ENCODE measurements around the gene MN1. TPM values are rescaled to one million over a fixed set of nuclear protein-coding genes. Genes with fewer than 3 reads are reported as not detected.

The MN1 gene
- total and polyA plus RNA-seq, 2 of the 4 experiments (the other 2 are of a cell fraction) = 0.36 to 1.3 TPM

DNA sequence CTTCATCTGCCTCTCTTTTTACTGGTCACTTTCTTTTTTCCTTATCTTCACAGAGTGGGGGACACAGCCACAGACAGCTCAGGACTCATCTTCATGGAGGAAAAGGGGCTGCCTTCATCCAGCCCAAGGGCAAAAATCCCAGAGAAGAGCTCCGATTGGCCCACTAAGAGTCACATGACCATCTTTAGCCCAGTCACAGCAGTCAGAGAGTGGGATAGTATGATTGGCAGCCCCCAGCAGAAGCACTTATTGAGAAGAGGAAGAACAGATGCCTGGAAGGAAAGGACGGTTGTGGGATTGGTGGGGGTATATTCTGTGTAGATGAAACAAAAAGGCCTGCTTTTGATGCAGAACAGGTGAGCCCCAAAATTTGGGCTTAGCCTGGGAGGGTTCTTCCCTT, 77.8 kb downstream of the MN1 start:
- H2BK120ac ChIP-seq (ENCODE audit: low read depth, low read length) = no peak overlapping the region
- in situ Hi-C loops (cut with MboI; ENCODE audit: low sequenced_read_pairs) (no loop called here), intact Hi-C loops (cut with micrococcal nuclease) (no loop called here), dilution Hi-C loops (cut with HindIII; ENCODE audit: low sequenced_read_pairs, unreplicated experiment) (no loop called here)
- no peaks in the 10 kb centered on the region for H3K27me3 ChIP-seq (ENCODE audit: control insufficient read depth, insufficient read depth, low read length)
- H3K9me1 ChIP-seq (ENCODE audit: insufficient read depth, low read length) = peaks cover 19% of the 10 kb centered on the region
- no peak overlapping the region for H2BK5ac ChIP-seq (ENCODE audit: low read depth, low read length, poor library complexity, severe bottlenecking)
- CTCF ChIA-PET = interaction anchor here (1.1 to 1.8 kb wide), 2 partner anchors 10 to 11 kb away, joined by 3 to 7 read pairs; no protein-coding TSS in a partner anchor
- no peak overlapping the region for H3K4ac ChIP-seq (ENCODE audit: low read depth, low read length)
- no peak overlapping the region for H3K9ac ChIP-seq (ENCODE audit: low read depth, low read length)
- no peak overlapping the region for H4K8ac ChIP-seq (ENCODE audit: low read depth in 2 of 2, low read length in 2 of 2)
- H2BK15ac ChIP-seq (ENCODE audit: low read depth, low read length) = no peak overlapping the region
- H3K18ac ChIP-seq (ENCODE audit: low read depth, low read length) = no peak overlapping the region
- H3K56ac ChIP-seq (ENCODE audit: extremely low read depth, insufficient read depth, low read length) = no peak overlapping the region
- no peak overlapping the region for H2BK20ac ChIP-seq (ENCODE audit: low read depth, low read length)
- H3K36me3 ChIP-seq (ENCODE audit: control insufficient read depth, insufficient read depth, low read length) = no peaks in the 10 kb centered on the region
- no peaks in the 10 kb centered on the region for H4K20me1 ChIP-seq (ENCODE audit: insufficient read depth, low read length)
- H4K5ac ChIP-seq (ENCODE audit: low read depth, low read length) = no peak overlapping the region
- no peak overlapping the region for H4K91ac ChIP-seq (ENCODE audit: insufficient read depth, low read depth, low read length)
- DNase-seq (no peak), ATAC-seq (ENCODE audit: low read depth) (no peak)
- no TSS peak for BruUV-seq (replicated peaks)
- H3K14ac ChIP-seq (replicated peaks; ENCODE audit: low read depth, low read length) = no peak overlapping the region
- H3K79me1 ChIP-seq (ENCODE audit: low read depth in 1 of 2, low read length in 2 of 2) = no peaks in the 10 kb centered on the region
- H3K9me3 ChIP-seq (ENCODE audit: control insufficient read depth, insufficient read depth, low read length) = no peaks in the 10 kb centered on the region
- H2AK5ac ChIP-seq (ENCODE audit: low read depth, low read length) = no peak overlapping the region
- POLR2A ChIA-PET (ENCODE audit: unreplicated experiment) = no interaction called here
- H3K4me3 ChIP-seq (ENCODE audit: insufficient read depth, low read depth, low read length) = no peak overlapping the region
- H3K23ac ChIP-seq (ENCODE audit: low read depth, low read length) = no peak overlapping the region
- H3K4me1 ChIP-seq (ENCODE audit: control insufficient read depth, insufficient read depth, low read length) = peaks cover 6% of the 10 kb centered on the region; the same call in 1 of the 2 replicates
- H3K4me2 ChIP-seq (ENCODE audit: low read depth, low read length) = no peak overlapping the region
- TF ChIP-seq, protein P1, sequence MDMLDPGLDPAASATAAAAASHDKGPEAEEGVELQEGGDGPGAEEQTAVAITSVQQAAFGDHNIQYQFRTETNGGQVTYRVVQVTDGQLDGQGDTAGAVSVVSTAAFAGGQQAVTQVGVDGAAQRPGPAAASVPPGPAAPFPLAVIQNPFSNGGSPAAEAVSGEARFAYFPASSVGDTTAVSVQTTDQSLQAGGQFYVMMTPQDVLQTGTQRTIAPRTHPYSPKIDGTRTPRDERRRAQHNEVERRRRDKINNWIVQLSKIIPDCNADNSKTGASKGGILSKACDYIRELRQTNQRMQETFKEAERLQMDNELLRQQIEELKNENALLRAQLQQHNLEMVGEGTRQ (IDR thresholded peaks at IDR 0.05; ENCODE audit: low read depth, low read length) = no peak
- TF ChIP-seq, protein P2, sequence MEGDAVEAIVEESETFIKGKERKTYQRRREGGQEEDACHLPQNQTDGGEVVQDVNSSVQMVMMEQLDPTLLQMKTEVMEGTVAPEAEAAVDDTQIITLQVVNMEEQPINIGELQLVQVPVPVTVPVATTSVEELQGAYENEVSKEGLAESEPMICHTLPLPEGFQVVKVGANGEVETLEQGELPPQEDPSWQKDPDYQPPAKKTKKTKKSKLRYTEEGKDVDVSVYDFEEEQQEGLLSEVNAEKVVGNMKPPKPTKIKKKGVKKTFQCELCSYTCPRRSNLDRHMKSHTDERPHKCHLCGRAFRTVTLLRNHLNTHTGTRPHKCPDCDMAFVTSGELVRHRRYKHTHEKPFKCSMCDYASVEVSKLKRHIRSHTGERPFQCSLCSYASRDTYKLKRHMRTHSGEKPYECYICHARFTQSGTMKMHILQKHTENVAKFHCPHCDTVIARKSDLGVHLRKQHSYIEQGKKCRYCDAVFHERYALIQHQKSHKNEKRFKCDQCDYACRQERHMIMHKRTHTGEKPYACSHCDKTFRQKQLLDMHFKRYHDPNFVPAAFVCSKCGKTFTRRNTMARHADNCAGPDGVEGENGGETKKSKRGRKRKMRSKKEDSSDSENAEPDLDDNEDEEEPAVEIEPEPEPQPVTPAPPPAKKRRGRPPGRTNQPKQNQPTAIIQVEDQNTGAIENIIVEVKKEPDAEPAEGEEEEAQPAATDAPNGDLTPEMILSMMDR (conservative IDR thresholded peaks at IDR 0.05; ENCODE audit: low read depth, low read length) = no peak
- TF ChIP-seq RAD21 (IDR thresholded peaks at IDR 0.05; ENCODE audit: low read length) (no peak), MAFK (IDR thresholded peaks at IDR 0.05; ENCODE audit: low read depth, low read length) (no peak), RCOR1 (IDR thresholded peaks at IDR 0.05; ENCODE audit: insufficient replicate concordance, low read length) (no peak), CEBPB (IDR thresholded peaks at IDR 0.05; ENCODE audit: low read depth, low read length) (no peak), MAZ (IDR thresholded peaks at IDR 0.05; ENCODE audit: borderline replicate concordance, low read depth, low read length) (no peak), CHD1 (IDR thresholded peaks at IDR 0.05; ENCODE audit: low read depth, low read length) (no peak), BHLHE40 (IDR thresholded peaks at IDR 0.05; ENCODE audit: low read depth, low read length) (no peak), NFE2L2 (IDR thresholded peaks at IDR 0.05; ENCODE audit: low read depth, low read length) (no peak), POLR2A (IDR thresholded peaks at IDR 0.05; ENCODE audit: low read depth, low read length) (no peak), SMC3 (IDR thresholded peaks at IDR 0.05; ENCODE audit: low read depth, low read length) (no peak), MXI1 (IDR thresholded peaks at IDR 0.05; ENCODE audit: borderline replicate concordance, low read depth, low read length) (no peak), FOS (IDR thresholded peaks at IDR 0.05; ENCODE audit: low read depth, low read length) (no peak), RFX5 (IDR thresholded peaks at IDR 0.05; ENCODE audit: low read depth, low read length) (no peak)
- TF ChIP-seq, protein P3, sequence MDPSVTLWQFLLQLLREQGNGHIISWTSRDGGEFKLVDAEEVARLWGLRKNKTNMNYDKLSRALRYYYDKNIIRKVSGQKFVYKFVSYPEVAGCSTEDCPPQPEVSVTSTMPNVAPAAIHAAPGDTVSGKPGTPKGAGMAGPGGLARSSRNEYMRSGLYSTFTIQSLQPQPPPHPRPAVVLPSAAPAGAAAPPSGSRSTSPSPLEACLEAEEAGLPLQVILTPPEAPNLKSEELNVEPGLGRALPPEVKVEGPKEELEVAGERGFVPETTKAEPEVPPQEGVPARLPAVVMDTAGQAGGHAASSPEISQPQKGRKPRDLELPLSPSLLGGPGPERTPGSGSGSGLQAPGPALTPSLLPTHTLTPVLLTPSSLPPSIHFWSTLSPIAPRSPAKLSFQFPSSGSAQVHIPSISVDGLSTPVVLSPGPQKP (IDR thresholded peaks at IDR 0.05; ENCODE audit: borderline replicate concordance, low read depth, low read length) = no peak
- no peak overlapping the region for H2AFZ ChIP-seq (replicated peaks; ENCODE audit: low read length, poor library complexity)
- no peak overlapping the region for H3K27ac ChIP-seq (ENCODE audit: insufficient read depth, low read length)
- no peak overlapping the region for H2AK9ac ChIP-seq (replicated peaks; ENCODE audit: low read depth, low read length, poor library complexity)
- WGBS, 2 experiments (ENCODE audit: extremely low coverage in 2 of 2, insufficient read length in 1 of 2) = no CpG with 5 or more reads among the region's 2 CpGs
